ENCODE data around the gene C8B.

GRCh38 chr1:56973923-56974742, 8.3 kb upstream of the C8B start:
- TF ChIP-seq POLR2AphosphoS5 (IDR thresholded peaks at IDR 0.05; ENCODE audit: borderline replicate concordance, low read depth, low read length) (no peak), EZH2 (IDR thresholded peaks at IDR 0.05) (no peak), FOXP2 (optimal IDR thresholded peaks at IDR 0.05; ENCODE audit: control extremely low read depth, extremely low read length, insufficient read depth) (no peak)

Data from SK-N-MC (cell line).